Measurements from ENCODE around the gene ALKBH8.

GRCh38 chr11:107453594-107454286, 111.8 kb downstream of the ALKBH8 start:
- TF ChIP-seq POLR2AphosphoS5 (IDR thresholded peaks at IDR 0.05; ENCODE audit: low read depth, low read length) = no peak
- no peak for TF ChIP-seq TAF1 (IDR thresholded peaks at IDR 0.05; ENCODE audit: borderline replicate concordance, insufficient read depth, low read length)
- no peak for TF ChIP-seq REST (IDR thresholded peaks at IDR 0.05; ENCODE audit: insufficient read depth in 1 of 2, low read depth in 2 of 2, low read length in 2 of 2)

Measured in PFSK-1 (cell line).